Ovary (tissue), 9 donors: ENCODE measurements around the gene KIZ. TPM values are rescaled to one million over a fixed set of nuclear protein-coding genes. Genes with fewer than 3 reads are reported as not detected.

ENCODE experiments used
- DNase-seq, 5 donors: peaks; one replicate each; pipeline ENCODE4 v3.0.0-alpha.2; 2019 to 2020
- H3K27ac ChIP-seq, 2 donors: fragments of 200-600 bp; one replicate each; pipeline versions ENCODE4 v1.5.1 to v1.8.0; 2019 to 2022
- H3K27me3 ChIP-seq: fragments of 200-600 bp; one replicate; pipeline ENCODE4 v1.8.0; 2022
- H3K36me3 ChIP-seq: fragments of 200-600 bp; sonication (generic); one replicate; pipeline ENCODE4 v1.5.1; 2019
- H3K4me1 ChIP-seq: one replicate; pipeline ENCODE4 v1.8.1; 2013; ENCODE audit warnings: mild to moderate bottlenecking, moderate library complexity; ENCODE audit not compliant: insufficient read depth
- H3K4me3 ChIP-seq: fragments of 200-600 bp; sonication (generic); one replicate; pipeline ENCODE4 v1.5.1; 2017
- H3K9me3 ChIP-seq, 2 donors: fragments of 200-600 bp in 1 of 2; sonication (generic) in 1 of 2; one replicate each; pipeline versions ENCODE4 v1.5.1 to v1.8.1; 2013 to 2019; ENCODE audit warnings: mild to moderate bottlenecking in 1 of 2, moderate library complexity in 1 of 2
- CTCF ChIP-seq, 3 donors: fragments of 450-650 bp in 2 of 3; fragments of 200-600 bp in 1 of 3; IDR thresholded peaks; one replicate each; pipeline versions ENCODE4 v1.5.1 to v1.8.0; 2016 to 2022; ENCODE audit warnings: antibody characterized with exemption in 3 of 3, mild to moderate bottlenecking in 1 of 3
- EP300 ChIP-seq: sonication (generic); formaldehyde crosslinking; IDR thresholded peaks from one replicate; pipeline ENCODE4 v1.6.1; 2017; ENCODE audit warnings: antibody characterized with exemption
- POLR2A ChIP-seq: fragments of 450-650 bp; IDR thresholded peaks from one replicate; pipeline ENCODE4 v1.6.1; 2017; ENCODE audit warnings: antibody characterized with exemption, mild to moderate bottlenecking, moderate library complexity
- WGBS, 3 donors: extraction: QIAGEN DNeasy Blood & Tissue Kit in 1 of 3; methylation state at CpG; one replicate each; pipeline versions ENCODE4 v1.1.5 to v1.1.7; 2013 to 2017; 5-methylcytosine and 5-hydroxymethylcytosine counted together
- intact Hi-C, 4 donors: fragments of 100-400 bp; cut with DNase I; formaldehyde crosslinking; loops; one replicate each; pipeline versions ENCODE4 v1.11.0 to v1.15.1; 2022 to 2023
- polyA plus RNA-seq, 2 donors: library from polyadenylated mRNA; stranded (reverse); fragments of 200-250 nt in 1 of 2; fragments of 350-450 nt in 1 of 2; fragmentation: Illumina TruSeq in 1 of 2; extraction: RNeasy Lipid Tissue Mini Kit (QIAGEN cat#74804) in 1 of 2; gene quantifications; one replicate each; pipeline ENCODE4 v1.2.3, GENCODE V29; 2013 to 2014
- total RNA-seq, 7 donors: library from RNA; depleted of rRNA in 2 of 7; stranded (reverse); fragments of >200 nt in 2 of 7; fragmentation: NEBNext Ultra II Directional in 3 of 7; extraction: Animal tissue kit (Norgen Biotek cat#: 25700) in 3 of 7; gene quantifications; one replicate each; pipeline versions ENCODE4 v1.1.0 to v1.2.4, GENCODE V29; 2016 to 2023
- donor health status: DM: no; HTN: no; CAD: no; lungs with moderate emphysema.
- donor health status: DM: no; HTN: no; CAD: no.
- donor health status: Bipolar disorder and iron deficiency.
- donor health status: DM: yes; HTN: yes; CAD: no.
- donor health status: DM: no; HTN: no; CAD: no.
- donor health status: DM: yes; HTN: yes; CAD: no.

The KIZ gene
- total and polyA plus RNA-seq, 9 donors = 20.5 to 59.5 (median 42.1) TPM

DNA sequence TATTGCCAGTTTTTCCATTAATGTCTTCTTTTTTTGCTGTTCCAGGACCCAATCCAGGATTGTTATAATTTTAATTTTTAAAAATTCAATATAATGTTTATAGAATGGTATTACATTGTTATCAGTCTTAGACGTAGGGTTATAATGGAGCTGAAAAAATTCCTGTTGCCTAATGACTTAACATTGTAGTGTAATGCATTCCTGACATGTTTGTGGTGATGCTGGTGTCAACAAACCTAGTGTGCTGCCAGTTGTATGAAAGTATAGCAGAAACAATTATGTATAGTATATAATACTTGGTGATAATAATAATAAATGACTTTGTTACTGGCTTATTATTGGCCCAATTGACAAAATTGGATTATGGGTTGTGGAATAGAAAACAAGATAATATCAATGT, 30.4 kb downstream of the KIZ start:
- no peaks in the 10 kb centered on the region for H3K4me1 ChIP-seq

DNA sequence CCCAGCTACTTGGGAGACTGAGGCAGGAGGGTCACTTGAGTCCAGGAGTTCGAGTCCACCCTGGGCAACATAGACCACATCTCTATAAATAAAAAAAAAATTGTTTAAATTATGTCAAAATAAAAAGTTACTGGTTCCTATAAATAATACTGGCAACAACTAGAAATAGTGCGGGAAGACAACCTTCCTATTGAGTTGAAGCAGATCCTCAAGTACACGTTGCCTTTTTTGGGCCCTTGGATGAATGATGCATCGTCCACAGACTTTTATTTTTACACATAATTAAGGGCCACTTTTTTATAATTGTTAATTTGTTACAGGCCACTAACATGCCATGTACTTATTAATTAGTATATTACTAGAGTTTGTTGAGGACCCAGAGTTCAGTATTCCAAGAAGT, 31.1 kb downstream of the KIZ start:
- Histone ChIP-seq H3K36me3 (no peaks in the 10 kb centered on the region), H3K27me3 (no peaks in the 10 kb centered on the region), H3K27ac (no peak overlapping the region), H3K4me1 (no peaks in the 10 kb centered on the region), H3K9me3 (no peaks in the 10 kb centered on the region), H3K4me3 (no peak overlapping the region)
- 87 to 90% (median 89%) methylated on average over 4 of the region's 4 CpGs for WGBS, 3 donors
- TF ChIP-seq CTCF (IDR thresholded peaks at IDR 0.05) (no peak), POLR2A (no peak), EP300 (no peak)
- intact Hi-C loops = no loop called here
- DNase-seq = no peak

More for the DNA sequence above, 30.4 kb downstream of the KIZ start:
- DNase-seq = no peak
- TF ChIP-seq CTCF (IDR thresholded peaks at IDR 0.05) = no peak
- no peak for TF ChIP-seq POLR2A
- no peak for TF ChIP-seq EP300
- Histone ChIP-seq H3K4me3 (no peak overlapping the region), H3K27ac (no peak overlapping the region), H3K36me3 (no peaks in the 10 kb centered on the region), H3K27me3 (no peaks in the 10 kb centered on the region), H3K9me3 (no peaks in the 10 kb centered on the region)
- intact Hi-C loops = no loop called here
- WGBS, 3 donors = 11 to 27% (median 15%) methylated on average over 1 of the region's 1 CpG

GRCh38 chr20:21159658-21160380, 33.9 kb downstream of the KIZ start:
- DNase-seq = no peak
- no peaks in the 10 kb centered on the region for H3K4me1 ChIP-seq
- 50 to 79% (median 65%) methylated on average over 6 of the region's 6 CpGs for WGBS, 3 donors
- TF ChIP-seq CTCF (IDR thresholded peaks at IDR 0.05) (no peak), EP300 (no peak), POLR2A (no peak)
- no peaks in the 10 kb centered on the region for H3K36me3 ChIP-seq
- no peaks in the 10 kb centered on the region for H3K27me3 ChIP-seq
- H3K9me3 ChIP-seq = no peaks in the 10 kb centered on the region
- no peak overlapping the region for H3K4me3 ChIP-seq
- no peak overlapping the region for H3K27ac ChIP-seq
- intact Hi-C loops = no loop called here

- Histone ChIP-seq H3K27ac (no peak overlapping the region), H3K36me3 (no peaks in the 10 kb centered on the region), H3K4me3 (no peak overlapping the region), H3K27me3 (no peaks in the 10 kb centered on the region), H3K9me3 (no peaks in the 10 kb centered on the region), H3K4me1 (no peaks in the 10 kb centered on the region)
- WGBS, 3 donors = 92 to 96% (median 94%) methylated on average over 5 of the region's 5 CpGs
- DNase-seq = no peak
- TF ChIP-seq EP300 (no peak), POLR2A (no peak), CTCF (IDR thresholded peaks at IDR 0.05) (no peak)
- intact Hi-C loops = no loop called here
Measured at GRCh38 chr20:21161926-21162325, 36.0 kb downstream of the KIZ start.
